ENCODE results near the gene NOSIP.

GRCh38 chr19:49513746-49514118 is 66.6 kb downstream of the NOSIP start:
- no peak for TF ChIP-seq POLR2A (IDR thresholded peaks at IDR 0.05; ENCODE audit: extremely low read depth, insufficient read length)
- TF ChIP-seq CTCF (IDR thresholded peaks at IDR 0.05; ENCODE audit: low read depth, low read length), result no peak
- TF ChIP-seq MAX (IDR thresholded peaks at IDR 0.05; ENCODE audit: low read depth, low read length), result no peak
- no peak for TF ChIP-seq MYC (IDR thresholded peaks at IDR 0.05; ENCODE audit: low read depth, low read length)
